Activated T-cell treated with anti-CD3 and anti-CD28 coated beads for 24 hours (primary cell): ENCODE results near the gene BTBD10.

Experiments
- DNase-seq: peaks from one replicate; pipeline ENCODE4 v3.0.0-alpha.2; 2020; ENCODE audit warnings: low read depth

BTBD10 gene

DNA sequence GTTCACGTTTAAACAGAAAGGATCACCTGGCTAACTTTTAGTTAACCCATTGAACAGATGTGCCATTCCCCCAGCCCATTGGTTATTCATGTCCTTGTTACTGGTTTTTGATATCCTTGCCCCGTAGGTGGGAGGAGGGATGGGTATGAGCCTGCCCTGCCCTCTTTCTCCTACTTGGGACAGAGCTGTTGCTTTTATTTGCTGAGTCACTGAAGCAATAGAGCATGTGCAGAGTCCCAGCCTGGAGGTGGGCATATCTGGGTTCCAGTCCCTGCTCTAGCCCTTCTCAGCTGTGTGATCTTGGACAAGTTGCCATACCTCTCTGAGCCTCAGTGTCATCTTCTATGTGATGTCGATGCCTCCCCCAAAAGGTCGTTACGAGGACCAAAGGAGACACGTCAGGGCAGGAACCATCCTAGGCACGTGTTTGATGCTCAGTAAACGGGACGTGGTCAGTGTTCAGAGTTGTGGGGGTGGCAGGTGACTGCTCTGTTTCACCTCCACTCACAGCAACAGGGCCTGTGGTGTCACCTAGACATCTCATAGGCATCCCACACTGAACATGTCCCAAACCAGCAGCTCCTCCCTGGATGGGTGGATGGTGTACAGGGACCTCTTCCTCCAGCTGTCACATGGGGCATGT is 124.5 kb downstream of the BTBD10 start:
- DNase-seq, result no peak

DNA sequence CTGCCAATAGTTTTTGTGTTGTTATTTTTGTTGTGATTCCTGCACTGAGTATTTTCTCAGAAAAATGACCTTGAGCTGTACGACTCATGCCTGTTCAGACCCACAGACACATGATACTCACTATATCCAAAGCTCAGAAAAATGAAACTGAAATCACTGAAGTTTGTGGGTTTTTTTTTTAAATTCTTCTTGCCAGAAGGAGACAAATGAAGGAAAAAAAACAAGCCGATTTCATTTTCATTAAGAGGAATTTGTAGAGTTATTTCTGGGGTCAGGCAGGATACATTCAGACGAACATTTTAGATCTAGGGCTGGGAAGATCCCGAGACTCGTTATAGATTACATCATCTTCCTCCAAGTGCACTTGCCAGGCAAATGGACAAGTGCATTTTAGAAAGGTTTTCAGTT is 125.0 kb downstream of the BTBD10 start:
- no peak for DNase-seq
